ENCODE results near the gene LIPC.

LIPC gene

GRCh38 chr15:58413253-58413652 is 18.5 kb upstream of the LIPC start:
- TF ChIP-seq, protein P1, sequence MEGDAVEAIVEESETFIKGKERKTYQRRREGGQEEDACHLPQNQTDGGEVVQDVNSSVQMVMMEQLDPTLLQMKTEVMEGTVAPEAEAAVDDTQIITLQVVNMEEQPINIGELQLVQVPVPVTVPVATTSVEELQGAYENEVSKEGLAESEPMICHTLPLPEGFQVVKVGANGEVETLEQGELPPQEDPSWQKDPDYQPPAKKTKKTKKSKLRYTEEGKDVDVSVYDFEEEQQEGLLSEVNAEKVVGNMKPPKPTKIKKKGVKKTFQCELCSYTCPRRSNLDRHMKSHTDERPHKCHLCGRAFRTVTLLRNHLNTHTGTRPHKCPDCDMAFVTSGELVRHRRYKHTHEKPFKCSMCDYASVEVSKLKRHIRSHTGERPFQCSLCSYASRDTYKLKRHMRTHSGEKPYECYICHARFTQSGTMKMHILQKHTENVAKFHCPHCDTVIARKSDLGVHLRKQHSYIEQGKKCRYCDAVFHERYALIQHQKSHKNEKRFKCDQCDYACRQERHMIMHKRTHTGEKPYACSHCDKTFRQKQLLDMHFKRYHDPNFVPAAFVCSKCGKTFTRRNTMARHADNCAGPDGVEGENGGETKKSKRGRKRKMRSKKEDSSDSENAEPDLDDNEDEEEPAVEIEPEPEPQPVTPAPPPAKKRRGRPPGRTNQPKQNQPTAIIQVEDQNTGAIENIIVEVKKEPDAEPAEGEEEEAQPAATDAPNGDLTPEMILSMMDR (IDR thresholded peaks at IDR 0.05; ENCODE audit: insufficient read depth, missing control alignments): no peak
- FAIRE-seq (no peak), DNase-seq (ENCODE audit: insufficient read length, low spot score) (no peak)

- no peak for DNase-seq (ENCODE audit: insufficient read length, low spot score)
- TF ChIP-seq, protein P1 (IDR thresholded peaks at IDR 0.05; ENCODE audit: insufficient read depth, missing control alignments): no peak
- peak; percentile 69 for FAIRE-seq
Measured at GRCh38 chr15:58415636-58416035, 16.2 kb upstream of the LIPC start.

DNA sequence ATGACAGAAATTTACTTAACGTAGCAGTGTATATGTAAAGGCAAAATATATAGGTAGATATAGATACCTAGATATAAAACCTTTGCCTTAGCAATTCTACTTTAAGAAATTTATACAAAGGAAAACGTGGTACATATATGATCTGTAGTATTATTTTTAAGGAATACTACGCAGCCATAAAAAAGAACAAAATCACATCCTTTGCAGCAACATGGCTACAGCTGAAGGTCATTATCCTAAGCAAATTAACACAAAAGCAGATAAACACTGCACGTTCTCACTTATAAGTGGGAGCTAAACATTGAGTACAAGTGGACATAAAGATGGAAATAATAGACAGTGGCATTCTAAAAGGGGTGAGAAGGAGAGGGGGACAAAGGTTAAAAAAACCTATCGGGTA is 14.8 kb upstream of the LIPC start:
- DNase-seq (ENCODE audit: insufficient read length, low spot score) (no peak), FAIRE-seq (no peak)
- TF ChIP-seq, protein P1 (IDR thresholded peaks at IDR 0.05; ENCODE audit: insufficient read depth, missing control alignments): no peak

DNA sequence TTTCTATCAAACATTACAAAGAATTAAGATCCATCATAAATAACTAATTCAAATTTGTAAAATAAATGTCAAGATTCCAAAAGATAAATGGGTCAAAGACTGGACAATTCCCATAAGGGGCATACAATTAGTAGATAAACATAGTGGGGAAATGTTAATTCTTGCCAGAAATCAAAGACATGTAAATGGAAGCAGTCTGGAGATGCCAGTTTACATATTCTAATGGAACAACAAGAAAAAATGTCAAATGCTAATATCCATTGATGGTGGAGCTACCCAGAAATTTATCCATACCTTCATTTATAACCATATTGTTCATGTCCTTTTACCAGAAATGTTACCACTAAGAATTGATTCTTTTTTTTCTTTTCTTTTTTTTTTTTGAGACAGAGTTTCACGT is 13.7 kb upstream of the LIPC start:
- FAIRE-seq (no peak), DNase-seq (ENCODE audit: insufficient read length, low spot score) (no peak)
- TF ChIP-seq, protein P1 (IDR thresholded peaks at IDR 0.05; ENCODE audit: insufficient read depth, missing control alignments): no peak

- DNase-seq (ENCODE audit: insufficient read length, low spot score): no peak
- no peak for FAIRE-seq
- TF ChIP-seq, protein P1 (IDR thresholded peaks at IDR 0.05; ENCODE audit: insufficient read depth, missing control alignments): no peak
Measured at GRCh38 chr15:58419803-58420524, 11.8 kb upstream of the LIPC start.

- DNase-seq (ENCODE audit: insufficient read length, low spot score) (no peak), FAIRE-seq (no peak)
- TF ChIP-seq, protein P1 (IDR thresholded peaks at IDR 0.05; ENCODE audit: insufficient read depth, missing control alignments): no peak
Measured at GRCh38 chr15:58420579-58421043, 11.2 kb upstream of the LIPC start.

DNA sequence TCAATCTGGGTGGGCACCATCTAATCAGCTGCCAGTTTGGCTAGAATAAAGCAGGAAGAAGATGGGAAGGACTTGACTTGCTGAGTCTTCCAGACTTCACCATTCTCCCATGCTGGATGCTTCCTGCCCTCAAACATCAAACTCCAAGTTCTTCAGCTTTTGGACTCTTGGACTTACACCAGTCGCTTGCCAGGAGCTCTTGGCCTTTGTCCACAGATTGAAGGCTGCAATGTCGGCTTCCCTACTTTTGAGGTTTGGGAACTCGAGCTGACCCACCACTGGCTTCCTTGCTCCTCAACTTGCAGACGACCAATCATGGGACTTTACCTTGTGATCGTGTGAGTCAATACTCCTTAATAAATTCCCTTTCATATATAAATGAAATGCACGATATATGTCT is 8.6 kb upstream of the LIPC start:
- TF ChIP-seq, protein P1 (IDR thresholded peaks at IDR 0.05; ENCODE audit: insufficient read depth, missing control alignments): no peak
- no peak for FAIRE-seq
- no peak for DNase-seq (ENCODE audit: insufficient read length, low spot score)

Measured in D721Med (cell line).